GM19324 (cell line): ENCODE data around the gene RAP2B.
"Not testable (repeated sequence)": the region's sequence is repeated elsewhere in the genome, so short reads cannot be mapped to it uniquely, and the experiment has no call there.

Source experiments
- ATAC-seq: cut with Tn5 transposase; IDR thresholded peaks from one replicate; pipeline ENCODE4 v1.9.1; 2021; ENCODE audit warnings: mild to moderate bottlenecking, moderate library complexity; ENCODE audit not compliant: unreplicated experiment, low FRiP score

RAP2B gene

GRCh38 chr3:153190923-153191322 is 28.9 kb downstream of the RAP2B start:
- ATAC-seq, result no peak

GRCh38 chr3:153192327-153192726 is 30.3 kb downstream of the RAP2B start:
- no peak for ATAC-seq

GRCh38 chr3:153193786-153194476 is 31.9 kb downstream of the RAP2B start:
- not testable (repeated sequence) for ATAC-seq

GRCh38 chr3:153195349-153195879 is 33.4 kb downstream of the RAP2B start:
- no peak for ATAC-seq

- no peak for ATAC-seq
Observed at GRCh38 chr3:153209596-153209995, 47.6 kb downstream of the RAP2B start.

GRCh38 chr3:153210146-153210545 is 48.1 kb downstream of the RAP2B start:
- no peak for ATAC-seq

GRCh38 chr3:153210660-153211059 is 48.6 kb downstream of the RAP2B start:
- no peak for ATAC-seq

- no peak for ATAC-seq
Observed at GRCh38 chr3:153215497-153215896, 53.5 kb downstream of the RAP2B start.

GRCh38 chr3:153215966-153216365 is 53.9 kb downstream of the RAP2B start:
- ATAC-seq, result no peak

- ATAC-seq, result no peak
Observed at GRCh38 chr3:153216928-153217327, 54.9 kb downstream of the RAP2B start.

GRCh38 chr3:153219146-153219545 is 57.1 kb downstream of the RAP2B start:
- ATAC-seq, result no peak
